Retinal pigment epithelial cell (primary cell): ENCODE measurements around the gene BRD8.

ENCODE experiments used
- DNase-seq: peaks from one replicate; pipeline ENCODE4 v3.0.0-alpha.2; 2010; ENCODE audit warnings: low read depth
- H3K4me3 ChIP-seq: 2 replicates; pipeline ENCODE4 v1.5.1; 2011; ENCODE audit warnings: mild to moderate bottlenecking, low read length, control low read depth, moderate library complexity
- TF ChIP-seq, protein P1 (sequence below): conservative IDR thresholded peaks from 2 replicates; pipeline ENCODE4 v1.5.1; 2011; ENCODE audit warnings: low read depth, low read length, control low read depth, inconsistent platforms

The BRD8 gene

DNA sequence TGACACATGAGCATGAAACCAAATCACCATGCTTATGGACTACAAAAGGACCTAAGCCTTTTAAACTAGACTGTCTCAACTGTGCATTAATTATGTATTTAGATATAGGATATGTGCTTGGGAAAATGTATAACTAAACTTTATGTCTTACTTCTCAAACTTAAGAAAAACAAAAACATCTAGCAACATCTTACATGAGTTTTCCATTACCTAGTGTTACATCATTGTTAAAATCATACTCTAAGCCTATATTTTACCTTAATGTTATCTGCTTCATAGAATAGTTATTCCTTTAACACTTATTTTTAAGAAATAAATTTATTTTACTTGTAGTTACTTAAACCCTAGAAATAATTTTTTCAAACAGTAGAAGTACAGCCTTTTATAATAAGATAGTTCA is 63.2 kb downstream of the BRD8 start:
- no peak for DNase-seq
- TF ChIP-seq, protein P1, sequence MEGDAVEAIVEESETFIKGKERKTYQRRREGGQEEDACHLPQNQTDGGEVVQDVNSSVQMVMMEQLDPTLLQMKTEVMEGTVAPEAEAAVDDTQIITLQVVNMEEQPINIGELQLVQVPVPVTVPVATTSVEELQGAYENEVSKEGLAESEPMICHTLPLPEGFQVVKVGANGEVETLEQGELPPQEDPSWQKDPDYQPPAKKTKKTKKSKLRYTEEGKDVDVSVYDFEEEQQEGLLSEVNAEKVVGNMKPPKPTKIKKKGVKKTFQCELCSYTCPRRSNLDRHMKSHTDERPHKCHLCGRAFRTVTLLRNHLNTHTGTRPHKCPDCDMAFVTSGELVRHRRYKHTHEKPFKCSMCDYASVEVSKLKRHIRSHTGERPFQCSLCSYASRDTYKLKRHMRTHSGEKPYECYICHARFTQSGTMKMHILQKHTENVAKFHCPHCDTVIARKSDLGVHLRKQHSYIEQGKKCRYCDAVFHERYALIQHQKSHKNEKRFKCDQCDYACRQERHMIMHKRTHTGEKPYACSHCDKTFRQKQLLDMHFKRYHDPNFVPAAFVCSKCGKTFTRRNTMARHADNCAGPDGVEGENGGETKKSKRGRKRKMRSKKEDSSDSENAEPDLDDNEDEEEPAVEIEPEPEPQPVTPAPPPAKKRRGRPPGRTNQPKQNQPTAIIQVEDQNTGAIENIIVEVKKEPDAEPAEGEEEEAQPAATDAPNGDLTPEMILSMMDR, result no peak

DNA sequence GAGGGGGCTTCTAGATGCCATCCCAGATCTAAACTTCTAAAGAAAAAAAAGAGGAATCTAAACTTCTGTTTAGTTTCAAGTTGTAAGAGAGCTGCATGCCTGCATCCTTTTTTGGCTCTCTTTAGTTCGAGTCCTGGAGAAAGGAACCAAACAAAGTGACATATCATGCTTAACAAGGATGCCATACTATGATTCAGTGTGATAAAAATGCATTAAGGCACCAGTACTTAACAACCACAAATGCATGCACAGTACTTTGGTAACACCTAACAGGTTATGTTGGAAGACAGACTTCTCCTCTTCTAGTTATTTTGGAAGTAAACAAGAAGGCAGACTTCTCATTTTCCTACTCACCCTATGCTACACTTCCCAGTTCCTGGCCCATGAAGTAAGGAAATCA is 66.5 kb downstream of the BRD8 start:
- TF ChIP-seq, protein P1, result no peak
- DNase-seq, result peak; percentile 2
- no peak overlapping the region for H3K4me3 ChIP-seq

More for the DNA sequence above, 63.2 kb downstream of the BRD8 start:
- H3K4me3 ChIP-seq, result no peak overlapping the region

DNA sequence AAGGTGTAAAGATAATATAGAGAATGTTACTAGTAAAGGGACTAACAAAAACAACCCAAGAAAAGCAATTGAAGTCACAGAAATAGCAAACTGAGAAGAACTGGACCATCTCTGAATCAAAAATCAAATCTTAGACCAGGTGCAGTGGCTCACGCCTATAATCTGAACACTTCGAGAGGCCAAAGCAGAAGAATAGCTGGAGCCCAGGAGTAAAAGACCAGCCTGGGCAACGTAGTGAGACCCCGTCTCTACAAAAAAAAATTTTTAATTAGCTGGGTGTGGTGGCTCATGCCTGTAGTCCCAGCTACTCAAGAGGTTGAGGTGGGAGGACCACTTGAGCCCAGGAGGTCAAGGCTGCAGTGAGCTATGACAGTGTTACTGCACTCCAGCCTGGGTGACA is 67.2 kb downstream of the BRD8 start:
- H3K4me3 ChIP-seq, result no peak overlapping the region
- DNase-seq, result no peak
- TF ChIP-seq, protein P1, result no peak

DNA sequence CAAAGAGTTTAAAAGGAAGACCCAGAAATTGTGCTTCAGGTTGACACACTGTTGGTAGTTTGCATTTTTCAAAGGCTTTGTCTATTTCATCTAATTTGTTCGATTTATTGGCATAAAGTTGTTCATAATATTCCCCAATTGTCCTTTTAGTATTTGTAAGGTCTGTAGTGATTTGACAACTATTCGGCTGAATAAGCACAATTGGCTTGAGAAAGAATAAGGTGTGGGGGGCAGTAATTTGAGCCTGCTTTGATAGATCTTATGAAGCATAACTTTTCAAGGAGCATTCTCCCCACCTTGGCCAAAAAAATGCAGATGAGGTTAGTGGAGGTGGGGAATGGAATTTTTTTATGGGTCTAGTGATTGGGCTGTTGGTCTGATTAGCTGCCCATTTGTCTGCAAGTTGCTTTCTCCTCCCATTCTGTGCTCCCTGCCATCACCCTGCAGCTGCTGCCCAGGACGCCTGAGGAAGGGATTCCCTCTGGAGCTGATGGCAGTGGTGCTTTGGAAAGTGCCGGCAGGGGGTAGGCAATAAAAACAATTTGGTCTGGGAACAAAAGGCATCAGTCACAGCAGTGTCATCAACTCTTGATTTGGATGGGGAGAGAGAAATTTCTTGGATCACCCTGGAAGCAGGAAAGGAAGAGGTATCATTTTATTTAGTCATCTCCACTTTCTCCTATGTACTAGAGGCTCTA is 68.0 kb downstream of the BRD8 start:
- no peak overlapping the region for H3K4me3 ChIP-seq
- no peak for DNase-seq
- TF ChIP-seq, protein P1, result no peak

DNA sequence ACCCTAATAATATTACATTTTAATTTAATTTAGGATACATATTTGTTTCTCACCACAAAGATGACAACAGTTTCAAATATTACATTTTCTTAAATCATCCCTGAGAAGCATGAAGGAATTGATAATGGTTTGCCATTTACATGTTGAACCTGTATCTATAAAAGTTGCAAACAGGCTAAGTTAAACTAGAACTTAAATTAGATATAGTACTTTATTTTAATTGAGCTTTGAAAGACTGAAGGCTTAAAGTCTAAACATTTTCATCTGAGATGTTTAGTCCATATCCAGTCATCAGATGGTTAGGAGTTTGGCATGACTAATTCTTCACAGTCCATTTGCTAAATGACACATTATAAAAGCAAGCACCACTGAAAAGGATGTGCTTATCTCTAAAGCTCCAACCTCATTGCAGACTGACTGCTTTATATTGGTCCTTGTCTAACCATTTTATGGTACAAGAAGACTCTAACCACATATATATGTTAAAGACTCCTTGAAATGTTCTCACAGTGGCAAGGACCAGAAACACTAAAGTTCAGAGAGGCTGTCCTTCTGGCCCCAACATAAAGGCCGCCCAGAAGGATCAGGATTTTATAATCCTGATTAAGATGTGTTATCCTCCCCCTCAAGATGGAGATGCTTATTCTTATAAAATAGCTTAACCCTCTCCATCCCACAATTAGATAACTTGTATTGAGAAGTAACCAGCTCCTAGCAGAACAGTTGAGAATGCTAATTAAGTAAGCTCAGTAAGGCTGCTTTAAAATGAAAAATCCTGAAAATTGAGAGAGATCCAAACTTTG is 68.8 kb downstream of the BRD8 start:
- TF ChIP-seq, protein P1, result no peak
- DNase-seq, result no peak
- no peak overlapping the region for H3K4me3 ChIP-seq

DNA sequence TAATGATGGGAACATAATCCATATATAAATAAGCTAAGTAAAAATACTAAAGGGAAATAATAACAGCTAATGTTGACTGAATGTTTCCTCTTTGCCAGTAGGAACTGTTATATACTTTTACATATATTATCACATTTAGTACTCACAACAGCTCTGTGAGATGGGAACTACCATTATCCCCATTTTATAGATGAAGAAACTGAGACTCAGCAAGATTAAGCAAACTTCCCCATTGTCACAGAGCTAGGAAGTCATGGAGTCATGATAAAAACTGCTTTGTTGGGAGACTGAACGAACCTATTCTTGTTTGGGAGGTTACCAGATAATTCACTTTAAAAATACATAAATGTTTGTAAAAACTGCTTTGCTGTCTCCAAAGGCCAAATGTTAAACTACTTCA is 71.2 kb downstream of the BRD8 start:
- DNase-seq, result no peak
- H3K4me3 ChIP-seq, result no peak overlapping the region
- TF ChIP-seq, protein P1, result no peak

DNA sequence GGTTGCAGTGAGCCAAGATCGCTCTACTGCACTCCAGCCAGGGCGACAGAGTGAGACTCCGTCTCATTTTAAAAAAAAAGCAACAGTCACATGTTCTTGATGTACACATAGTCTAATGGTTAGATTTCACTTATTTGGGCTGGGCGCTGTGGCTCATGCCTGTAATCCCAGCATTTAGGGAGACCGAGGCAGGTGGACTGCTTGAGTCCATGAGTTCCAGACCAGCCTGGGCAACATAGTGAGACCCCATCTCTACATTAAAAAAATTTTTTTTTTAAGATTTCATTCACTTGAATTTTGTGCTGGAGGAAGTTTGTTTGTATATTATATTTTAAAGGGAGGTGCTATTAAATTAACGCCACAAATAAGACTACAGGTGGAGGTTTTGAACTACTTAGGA is 72.7 kb downstream of the BRD8 start:
- TF ChIP-seq, protein P1, result no peak
- no peak for DNase-seq
- no peak overlapping the region for H3K4me3 ChIP-seq
